OCI-LY1 (cell line): ENCODE data around the gene MALT1.

ENCODE experiments used
- CTCF ChIP-seq: fragments of 200-600 bp; sonication (generic), shearing (Covaris generic); IDR thresholded peaks from 2 replicates; pipeline ENCODE4 v1.5.1; 2017; ENCODE audit warnings: mild to moderate bottlenecking, antibody characterized with exemption, low read length, moderate library complexity, mixed read lengths
- EZH2 ChIP-seq: fragments of 200-600 bp; sonication (generic), shearing (Covaris generic); IDR thresholded peaks from 2 replicates; pipeline ENCODE4 v1.8.0; 2017; ENCODE audit warnings: borderline replicate concordance, mixed run types, mild to moderate bottlenecking, antibody characterized with exemption, low read length, moderate library complexity, mixed read lengths

- TF ChIP-seq CTCF (no peak), EZH2 (no peak)
These were observed 61.2 kb downstream of the MALT1 start for GRCh38 chr18:58732471-58732870.
